Stimulated activated CD4-positive, alpha-beta T cell treated with anti-CD3 and anti-CD28 coated beads, Interleukin-4, amount 100 ng/mL, for 4 hours (primary cell): Measurements from ENCODE around the gene USP30.
A peak's percentile ranks its signal among the peaks of the same experiment; 100 is the strongest.

Experiments
- DNase-seq, 2 experiments: peaks; one replicate each; pipeline ENCODE4 v3.0.0-alpha.2; 2020

The USP30 gene

DNA sequence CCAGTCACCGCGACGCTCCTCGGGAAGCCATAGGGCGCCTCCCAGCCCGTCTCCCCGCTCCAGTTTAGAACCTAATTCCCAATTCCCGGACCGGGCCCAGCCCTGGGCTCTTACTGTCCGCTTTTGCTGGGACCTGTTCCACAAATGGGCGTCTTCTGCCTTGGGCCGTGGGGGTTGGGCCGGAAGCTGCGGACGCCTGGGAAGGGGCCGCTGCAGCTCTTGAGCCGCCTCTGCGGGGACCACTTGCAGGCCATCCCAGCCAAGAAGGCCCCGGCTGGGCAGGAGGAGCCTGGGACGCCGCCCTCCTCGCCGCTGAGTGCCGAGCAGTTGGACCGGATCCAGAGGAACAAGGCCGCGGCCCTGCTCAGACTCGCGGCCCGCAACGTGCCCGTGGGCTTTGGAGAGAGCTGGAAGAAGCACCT, 45.8 kb downstream of the USP30 start:
- no peak for DNase-seq

DNA sequence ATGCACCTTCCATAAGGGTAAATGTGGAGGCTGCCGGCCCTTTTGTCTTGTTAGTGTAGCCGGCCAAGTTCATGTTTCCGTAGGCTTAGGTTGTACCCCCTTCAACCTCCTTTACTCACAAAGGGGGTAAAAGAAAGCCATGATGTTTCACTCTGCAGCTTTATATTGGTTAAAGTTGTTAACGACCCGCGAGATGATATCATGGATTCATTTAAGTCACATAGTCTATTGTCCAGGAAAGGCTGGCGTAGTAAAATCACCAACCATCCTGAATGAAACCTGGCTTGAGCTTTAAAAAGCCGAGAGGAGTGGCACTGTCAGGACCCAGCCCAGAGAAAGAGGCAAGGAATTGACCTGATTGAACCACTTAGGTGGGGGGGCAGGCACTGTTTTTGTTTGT, 46.3 kb downstream of the USP30 start:
- DNase-seq, result no peak

DNA sequence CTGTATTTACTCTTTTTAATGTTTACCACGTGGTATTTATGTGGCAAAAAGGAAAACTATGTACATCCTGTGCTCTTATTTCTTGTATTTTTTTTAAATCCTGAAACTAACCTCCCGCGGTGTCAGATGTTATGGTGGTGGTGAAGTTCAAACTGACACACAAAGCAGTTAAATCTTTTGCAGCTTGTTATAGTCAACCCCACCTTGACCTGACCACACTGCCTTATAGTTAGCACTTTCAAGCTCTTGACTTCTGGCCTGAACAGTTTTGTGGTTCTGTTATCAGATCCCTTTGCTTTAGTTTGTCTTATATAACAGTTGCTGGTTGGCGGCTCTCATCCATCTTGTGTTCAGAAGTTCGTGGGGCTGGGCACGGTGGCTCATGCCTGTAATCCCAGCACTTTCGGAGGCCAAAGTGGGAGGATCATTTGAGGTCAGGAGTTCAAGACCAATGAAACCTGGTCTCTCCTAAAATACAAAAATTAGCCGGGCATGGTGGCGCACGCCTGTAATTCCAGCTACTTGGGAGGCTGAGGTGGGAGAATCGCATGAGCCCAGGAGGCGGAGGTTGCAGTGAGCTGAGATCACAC, 47.1 kb downstream of the USP30 start:
- DNase-seq, result no peak

DNA sequence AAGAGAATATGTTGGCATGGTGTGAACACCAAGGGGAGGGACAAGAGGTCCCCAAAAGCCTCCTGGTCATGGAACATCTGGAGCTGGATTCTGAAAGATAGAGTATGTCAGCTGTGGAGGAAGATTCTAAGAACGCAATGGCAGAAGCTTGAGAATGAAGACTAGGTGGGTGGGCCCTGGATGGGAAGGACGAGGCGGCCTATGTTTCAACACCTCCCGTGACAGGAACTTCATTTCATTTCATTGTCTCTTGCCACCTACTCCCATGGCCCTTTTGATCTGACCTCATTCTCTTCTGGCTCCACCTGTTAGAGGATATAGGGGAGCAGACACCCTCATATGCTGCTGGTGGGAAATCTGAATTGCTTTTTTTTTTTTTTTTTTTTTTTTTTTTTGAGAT, 48.4 kb downstream of the USP30 start:
- no peak for DNase-seq

DNA sequence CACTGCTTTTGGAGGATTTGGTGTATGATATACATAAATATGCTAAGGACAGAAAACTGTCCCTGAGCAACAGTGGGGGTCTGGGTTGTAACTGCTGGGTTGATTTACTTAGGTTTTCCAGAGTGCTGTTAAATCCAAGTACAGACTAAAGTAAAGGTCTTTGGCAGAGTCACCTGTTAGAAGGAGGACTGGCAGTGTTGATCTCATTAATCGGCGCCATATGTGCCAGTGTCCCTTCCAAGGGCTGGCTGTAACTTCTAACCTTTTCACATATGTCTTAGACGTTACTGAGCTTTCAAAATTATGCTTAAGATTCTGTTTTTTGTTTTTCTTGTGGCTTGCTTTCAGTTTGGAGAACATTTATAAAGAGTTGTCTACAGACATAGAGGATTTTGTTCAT, 50.1 kb downstream of the USP30 start:
- DNase-seq, result no peak

DNA sequence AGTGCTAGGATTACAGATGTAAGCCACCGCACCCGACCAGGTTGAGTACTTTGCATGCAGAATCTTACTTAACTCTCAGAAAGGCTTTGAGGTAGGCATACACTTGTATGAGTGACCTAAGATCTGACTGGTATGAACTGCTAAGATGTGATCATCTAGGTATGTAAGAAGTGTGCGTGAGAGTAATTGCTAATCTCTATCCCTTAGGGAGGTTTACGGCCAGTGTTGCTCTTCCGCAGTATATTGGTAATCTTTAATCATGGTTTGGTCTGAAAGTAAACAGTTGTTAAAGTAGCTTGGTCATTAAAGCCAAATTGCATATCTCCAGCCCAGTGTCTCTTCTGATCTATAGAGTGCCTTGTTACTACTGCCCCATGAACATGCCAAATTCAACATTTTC, 52.8 kb downstream of the USP30 start:
- no peak for DNase-seq

DNA sequence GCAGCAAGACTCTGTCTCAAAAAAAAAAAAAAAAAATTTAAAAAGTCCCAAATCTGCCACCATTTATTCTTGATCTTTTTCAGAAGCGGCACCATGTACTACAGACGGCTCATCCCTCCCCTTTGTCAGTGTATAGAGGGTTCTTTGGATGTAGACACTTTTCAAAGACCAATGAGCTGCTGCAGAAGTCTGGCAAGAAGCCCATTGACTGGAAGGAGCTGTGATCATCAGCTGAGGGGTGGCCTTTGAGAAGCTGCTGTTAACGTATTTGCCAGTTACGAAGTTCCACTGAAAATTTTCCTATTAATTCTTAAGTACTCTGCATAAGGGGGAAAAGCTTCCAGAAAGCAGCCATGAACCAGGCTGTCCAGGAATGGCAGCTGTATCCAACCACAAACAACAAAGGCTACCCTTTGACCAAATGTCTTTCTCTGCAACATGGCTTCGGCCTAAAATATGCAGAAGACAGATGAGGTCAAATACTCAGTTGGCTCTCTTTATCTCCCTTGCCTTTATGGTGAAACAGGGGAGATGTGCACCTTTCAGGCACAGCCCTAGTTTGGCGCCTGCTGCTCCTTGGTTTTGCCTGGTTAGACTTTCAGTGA, 57.5 kb downstream of the USP30 start:
- DNase-seq, result no peak

DNA sequence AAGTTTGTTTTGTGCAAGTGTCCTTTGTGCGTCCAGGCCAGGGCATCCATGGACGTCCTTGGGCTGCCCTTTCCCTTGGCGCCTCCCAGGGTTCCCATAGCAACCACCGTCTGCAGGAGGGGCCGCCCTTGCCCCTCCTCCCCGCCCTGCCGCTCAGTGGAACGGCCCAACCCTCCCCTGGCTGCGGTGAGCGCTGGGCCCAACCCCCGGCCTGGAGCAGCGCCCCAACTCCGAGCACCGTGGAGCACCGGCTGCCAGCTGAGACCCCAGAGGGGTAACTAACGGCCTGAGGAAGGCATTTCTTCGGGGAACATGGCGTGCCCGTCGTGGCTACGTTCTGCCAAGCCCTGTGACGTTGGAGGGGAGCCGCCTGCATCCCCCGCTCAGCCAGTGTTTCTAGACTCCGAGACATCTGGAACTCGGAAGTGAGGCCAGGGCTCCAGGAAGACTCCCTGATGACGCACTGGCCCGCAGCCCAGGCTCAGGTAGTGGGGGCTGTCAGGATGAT, 58.7 kb downstream of the USP30 start:
- DNase-seq, result peak; percentile 37 to 47

- DNase-seq, result no peak
Observed at GRCh38 chr12:109112720-109113465, 60.5 kb downstream of the USP30 start.

DNA sequence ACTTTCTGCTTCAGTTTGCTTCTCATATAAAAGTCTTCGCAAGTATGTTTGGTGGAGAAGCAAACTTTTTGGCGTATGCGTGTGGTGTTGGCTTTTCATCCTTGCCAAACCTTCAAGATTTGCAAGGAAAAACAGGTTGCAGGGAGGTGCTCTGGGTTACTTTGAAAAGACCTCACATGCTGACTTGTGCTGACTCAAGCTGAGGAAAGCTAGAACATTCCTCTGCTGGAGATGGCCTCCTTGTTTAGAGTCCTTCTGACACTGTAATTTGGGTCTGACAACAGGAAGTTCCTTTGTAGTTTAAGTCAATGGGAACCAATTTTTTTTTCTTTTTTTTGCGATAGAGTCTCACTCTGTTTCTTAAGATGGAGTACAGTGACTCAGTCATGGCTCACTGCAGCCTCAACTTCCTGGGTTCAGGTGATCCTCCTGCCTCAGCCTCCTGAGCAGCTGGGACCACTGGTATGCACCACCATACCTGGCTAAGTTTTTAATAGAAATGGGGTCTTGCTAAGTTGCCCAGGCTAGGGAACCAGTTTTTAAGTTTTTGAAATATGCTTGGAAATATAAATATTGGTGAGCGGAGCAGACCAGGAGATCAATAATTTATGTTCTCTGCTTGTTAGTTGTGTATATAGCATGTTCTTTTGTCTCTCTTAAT, 61.4 kb downstream of the USP30 start:
- DNase-seq, result no peak

DNA sequence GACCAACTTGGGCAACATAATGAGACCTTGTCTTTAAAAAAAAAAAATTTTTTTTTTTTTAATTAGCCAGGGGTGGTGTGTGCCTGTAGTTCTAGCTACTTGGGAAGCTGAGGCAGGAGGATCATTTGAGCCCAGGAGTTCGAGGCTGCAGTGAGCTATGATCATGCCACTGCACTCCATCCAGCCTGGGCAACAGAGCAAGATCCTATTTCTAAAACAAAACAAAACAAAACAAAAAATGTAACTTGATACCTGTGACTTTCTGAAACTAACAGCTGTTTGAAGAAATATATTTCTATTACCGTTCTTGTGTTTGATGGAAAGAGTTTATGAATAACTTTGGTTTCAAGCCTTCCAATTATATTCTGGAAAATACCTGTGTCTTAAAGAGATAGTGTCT, 62.3 kb downstream of the USP30 start:
- no peak for DNase-seq

DNA sequence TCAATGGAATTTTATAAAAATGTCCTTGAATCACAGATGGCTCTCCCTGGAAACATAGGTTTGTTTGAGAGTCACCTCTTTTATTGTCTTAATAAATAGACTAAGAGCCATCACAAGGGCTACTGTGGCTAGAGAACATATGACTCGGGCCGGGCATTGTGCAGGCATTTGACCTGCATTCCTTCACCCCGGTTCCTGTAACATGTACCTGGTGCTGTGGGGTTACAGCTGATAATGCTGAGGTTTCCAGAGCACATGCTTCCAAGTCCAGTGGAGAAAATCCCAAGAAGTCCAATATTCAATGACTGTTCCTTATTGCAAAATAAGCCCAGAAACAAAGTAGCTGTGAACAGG, 63.0 kb downstream of the USP30 start:
- DNase-seq, result no peak

- DNase-seq, result no peak
Observed at GRCh38 chr12:109115758-109116610, 63.6 kb downstream of the USP30 start, which contains the start of gene ACACB. TSS of gene ACACB (plus strand) at chr12:109116587. CDS start at chr12:109139406, 22,819 bp downstream.

GRCh38 chr12:109116611-109116949, 64.2 kb downstream of the USP30 start:
- DNase-seq, result no peak

- DNase-seq, result no peak
Observed at GRCh38 chr12:109120095-109120494, 67.7 kb downstream of the USP30 start.

- DNase-seq, result no peak
Observed at GRCh38 chr12:109120557-109120956, 68.2 kb downstream of the USP30 start.

- no peak for DNase-seq
Observed at GRCh38 chr12:109121346-109121880, 69.0 kb downstream of the USP30 start.

DNA sequence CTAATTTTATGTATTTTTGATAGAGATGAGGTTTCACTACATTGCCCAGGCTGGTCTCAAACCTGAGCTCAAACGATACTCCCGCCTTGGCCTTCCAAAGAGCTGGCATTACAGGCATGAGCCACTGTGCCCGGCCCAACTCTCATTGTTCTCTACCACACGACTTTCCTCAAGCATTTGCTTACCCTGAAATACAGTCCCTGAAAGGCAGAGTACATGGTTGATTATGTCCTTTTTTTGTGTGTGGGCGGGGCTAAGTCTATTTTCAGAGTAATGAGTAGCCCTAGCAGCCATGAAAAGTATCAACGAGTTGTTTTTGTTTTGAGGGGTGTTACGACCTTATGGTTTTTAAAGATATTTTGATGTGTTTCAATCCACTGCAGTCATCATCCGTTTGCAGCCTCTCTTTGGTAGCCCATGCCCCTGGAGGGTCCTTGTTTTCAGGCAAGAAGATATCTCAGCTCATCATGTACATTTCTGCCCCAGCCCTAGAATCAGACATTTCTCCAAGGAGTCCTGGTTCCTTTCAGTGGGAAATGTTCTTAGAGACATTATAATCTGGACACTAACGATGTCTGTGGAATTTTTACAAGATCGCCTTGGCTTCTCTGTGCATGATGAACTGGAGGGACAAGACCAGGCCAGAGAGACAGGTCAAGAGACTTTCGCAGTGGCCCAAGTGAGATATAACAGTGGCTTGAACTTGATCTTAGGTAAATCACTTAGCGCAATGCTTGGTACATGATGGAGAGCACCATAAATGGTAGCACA, 72.7 kb downstream of the USP30 start:
- no peak for DNase-seq

- no peak for DNase-seq
Observed at GRCh38 chr12:109125791-109126190, 73.4 kb downstream of the USP30 start.

DNA sequence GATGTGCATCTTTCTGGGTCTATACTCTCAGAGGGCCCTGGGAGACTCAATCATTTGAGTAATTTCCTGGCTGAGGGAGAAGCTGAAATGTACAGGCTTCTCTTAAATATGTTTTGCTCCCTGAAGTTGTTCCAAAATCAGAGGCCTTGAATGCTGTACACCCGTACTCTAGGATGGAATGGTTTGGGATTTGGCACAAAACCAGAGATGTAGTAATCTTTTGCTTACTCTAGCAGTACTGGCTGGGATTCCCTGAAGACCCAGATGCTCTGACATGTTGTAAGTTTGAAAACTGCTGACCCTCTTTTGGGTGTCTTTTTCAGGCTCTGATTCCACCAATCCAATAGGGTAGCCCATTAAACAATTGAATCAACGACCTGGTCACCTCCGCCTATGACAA, 74.4 kb downstream of the USP30 start:
- DNase-seq, result no peak

GRCh38 chr12:109127533-109128242, 75.3 kb downstream of the USP30 start:
- DNase-seq, result no peak
